Skeletal muscle tissue (tissue), 4 donors: ENCODE data around the gene NAPSA. TPM values are rescaled to one million over a fixed set of nuclear protein-coding genes. Genes with fewer than 3 reads are reported as not detected.
A peak's percentile ranks its signal among the peaks of the same experiment; 100 is the strongest.
"Not testable (repeated sequence)": the region's sequence is repeated elsewhere in the genome, so short reads cannot be mapped to it uniquely, and the experiment has no call there.

Experiments
- H3K27ac ChIP-seq: one replicate; pipeline ENCODE4 v1.7.0; 2013; ENCODE audit warnings: mild to moderate bottlenecking, low read depth, low read length, inconsistent platforms
- H3K27me3 ChIP-seq, 3 donors: one replicate each; pipeline ENCODE4 v1.7.0; 2013; ENCODE audit warnings: low read length in 3 of 3; ENCODE audit not compliant: control insufficient read depth in 3 of 3, insufficient read depth in 3 of 3
- H3K36me3 ChIP-seq, 3 donors: one replicate each; pipeline ENCODE4 v1.7.0; 2013; ENCODE audit warnings: low read length in 3 of 3; ENCODE audit not compliant: control insufficient read depth in 3 of 3, insufficient read depth in 3 of 3
- H3K4me1 ChIP-seq, 3 donors: one replicate each; pipeline ENCODE4 v1.7.0; 2013; ENCODE audit warnings: low read length in 3 of 3, mild to moderate bottlenecking in 3 of 3; ENCODE audit not compliant: control insufficient read depth in 3 of 3, insufficient read depth in 3 of 3
- H3K4me3 ChIP-seq, 3 donors: one replicate each; pipeline ENCODE4 v1.7.0; 2013; ENCODE audit warnings: low read length in 3 of 3
- H3K9ac ChIP-seq, 3 donors: one replicate each; pipeline ENCODE4 v1.7.0; 2013; ENCODE audit warnings: low read length in 3 of 3, mild to moderate bottlenecking in 3 of 3, moderate library complexity in 2 of 3, low read depth in 1 of 3
- H3K9me3 ChIP-seq, 3 donors: one replicate each; pipeline ENCODE4 v1.7.0; 2013; ENCODE audit warnings: low read length in 3 of 3; ENCODE audit not compliant: control insufficient read depth in 3 of 3
- total RNA-seq: library from RNA; depleted of rRNA; stranded (reverse); fragments of >200 nt; gene quantifications from one replicate; pipeline ENCODE4 v1.2.3, GENCODE V29; 2014
- donor health status: Osteomylitis.

The NAPSA gene
- total RNA-seq, 1 donor from 2014 or later, result not detected

- Histone ChIP-seq H3K9ac (peak overlapping the region in 1 of 3 donors; percentile 60), H3K4me3 (peak overlapping the region in 2 of 3 donors; percentile 9 to 32), H3K9me3 (no peaks in the 10 kb centered on the region), H3K27ac (peak overlapping the region; percentile 75), H3K27me3 (peaks cover 10 to 33% (median 22%) of the 10 kb centered on the region in 3 donors), H3K36me3 (no peaks in the 10 kb centered on the region), H3K4me1 (peaks cover 32 to 52% (median 46%) of the 10 kb centered on the region in 3 donors)
Measured at GRCh38 chr19:50331994-50332243, 33.5 kb downstream of the NAPSA start.

GRCh38 chr19:50331221-50331993 lies 34.0 kb downstream of the NAPSA start:
- Histone ChIP-seq H3K27me3 (peaks cover 11 to 36% (median 27%) of the 10 kb centered on the region in 3 donors), H3K4me1 (peaks cover 33 to 54% (median 46%) of the 10 kb centered on the region in 3 donors), H3K27ac (peak overlapping the region; percentile 75)

GRCh38 chr19:50330365-50331078 lies 34.9 kb downstream of the NAPSA start:
- peak overlapping the region; percentile 83 for H3K27ac ChIP-seq
- peak overlapping the region; percentile 48 to 74 (median 61) for H3K9ac ChIP-seq
- peak overlapping the region; percentile 66 to 76 (median 67) for H3K4me3 ChIP-seq
- no peaks in the 10 kb centered on the region for H3K36me3 ChIP-seq
- H3K27me3 ChIP-seq, result peaks cover 14 to 36% (median 32%) of the 10 kb centered on the region in 3 donors
- H3K9me3 ChIP-seq, result no peaks in the 10 kb centered on the region
- H3K4me1 ChIP-seq, result peaks cover 41 to 62% (median 52%) of the 10 kb centered on the region in 3 donors

More at GRCh38 chr19:50331221-50331993, 34.0 kb downstream of the NAPSA start:
- Histone ChIP-seq H3K9ac (peak overlapping the region in 2 of 3 donors; percentile 23 to 60), H3K4me3 (peak overlapping the region; percentile 51 to 58 (median 54)), H3K9me3 (no peaks in the 10 kb centered on the region), H3K36me3 (no peaks in the 10 kb centered on the region)

GRCh38 chr19:50329926-50330294 lies 35.5 kb downstream of the NAPSA start:
- peak overlapping the region; percentile 67 to 76 (median 69) for H3K4me3 ChIP-seq
- peaks cover 14 to 36% (median 32%) of the 10 kb centered on the region in 3 donors for H3K27me3 ChIP-seq
- H3K4me1 ChIP-seq, result peaks cover 41 to 62% (median 52%) of the 10 kb centered on the region in 3 donors
- peak overlapping the region; percentile 83 for H3K27ac ChIP-seq
- peak overlapping the region; percentile 54 to 74 (median 64) for H3K9ac ChIP-seq
- H3K36me3 ChIP-seq, H3K9me3 ChIP-seq: not testable (repeated sequence)

- H3K4me3 ChIP-seq, result peak within 1 kb of the TSS; percentile 67 to 76 (median 69)
- peak within 1 kb of the TSS; percentile 61 to 74 (median 64) for H3K9ac ChIP-seq
- no peaks in the 10 kb centered on the region for H3K9me3 ChIP-seq
- peak within 1 kb of the TSS; percentile 83 for H3K27ac ChIP-seq
- peaks cover 14 to 32% (median 32%) of the 10 kb centered on the region in 3 donors for H3K27me3 ChIP-seq
- H3K36me3 ChIP-seq, result no peaks in the 10 kb centered on the region
- peaks cover 41 to 62% (median 52%) of the 10 kb centered on the region in 3 donors for H3K4me1 ChIP-seq
Measured at GRCh38 chr19:50329146-50329925, 36.1 kb downstream of the NAPSA start, which contains the start of gene KCNC3. Gene KCNC3, minus strand, starts transcription at chr19:50329377. Its CDS starts 295 bp downstream, at chr19:50329082.

- Histone ChIP-seq H3K36me3 (no peaks in the 10 kb centered on the region), H3K27ac (no peak overlapping the region), H3K4me1 (peaks cover 36 to 57% (median 47%) of the 10 kb centered on the region in 3 donors), H3K9ac (no peak overlapping the region), H3K9me3 (no peaks in the 10 kb centered on the region), H3K4me3 (peak overlapping the region in 1 of 3 donors; percentile 62), H3K27me3 (peaks cover 14 to 32% (median 32%) of the 10 kb centered on the region in 3 donors)
Measured at GRCh38 chr19:50328873-50329145, 36.6 kb downstream of the NAPSA start.

- Histone ChIP-seq H3K27ac (no peak overlapping the region), H3K9ac (no peak overlapping the region)
Measured at GRCh38 chr19:50328224-50328872, 37.1 kb downstream of the NAPSA start.

GRCh38 chr19:50327461-50328223 lies 37.8 kb downstream of the NAPSA start:
- Histone ChIP-seq H3K27me3 (peaks cover 14 to 32% (median 27%) of the 10 kb centered on the region in 3 donors), H3K27ac (no peak overlapping the region), H3K9me3 (no peaks in the 10 kb centered on the region), H3K4me1 (peaks cover 26 to 45% (median 38%) of the 10 kb centered on the region in 3 donors), H3K9ac (no peak overlapping the region), H3K4me3 (no peak overlapping the region), H3K36me3 (no peaks in the 10 kb centered on the region)

More at GRCh38 chr19:50328224-50328872, 37.1 kb downstream of the NAPSA start:
- Histone ChIP-seq H3K4me1 (peaks cover 33 to 52% (median 43%) of the 10 kb centered on the region in 3 donors), H3K27me3 (peaks cover 14 to 32% (median 30%) of the 10 kb centered on the region in 3 donors), H3K4me3 (peak overlapping the region in 2 of 3 donors; percentile 49 to 62), H3K36me3 (no peaks in the 10 kb centered on the region), H3K9me3 (no peaks in the 10 kb centered on the region)

GRCh38 chr19:50327013-50327412 lies 38.4 kb downstream of the NAPSA start:
- no peak overlapping the region for H3K27ac ChIP-seq
- no peak overlapping the region for H3K4me3 ChIP-seq
- no peak overlapping the region for H3K9ac ChIP-seq
- no peaks in the 10 kb centered on the region for H3K9me3 ChIP-seq
- H3K27me3 ChIP-seq, result peaks cover 14 to 27% (median 22%) of the 10 kb centered on the region in 3 donors
- H3K36me3 ChIP-seq, result no peaks in the 10 kb centered on the region
- peaks cover 26 to 39% (median 32%) of the 10 kb centered on the region in 3 donors for H3K4me1 ChIP-seq
